Suprapubic skin (tissue), 4 donors: Measurements from ENCODE around the gene PRLR.

Source experiments
- POLR2A ChIP-seq, 2 donors: fragments of 450-650 bp; IDR thresholded peaks; one replicate each; pipeline ENCODE4 v1.6.1; 2017; ENCODE audit warnings: antibody characterized with exemption in 2 of 2, mild to moderate bottlenecking in 2 of 2, moderate library complexity in 2 of 2
- POLR2AphosphoS5 ChIP-seq, 3 donors: sonication (generic); formaldehyde crosslinking; IDR thresholded peaks; one replicate each; pipeline ENCODE4 v1.6.1; 2017; ENCODE audit warnings: antibody characterized with exemption in 3 of 3
- TF ChIP-seq, protein P1 (sequence below), 2 donors: fragments of 200-600 bp in 1 of 2; fragments of 450-650 bp in 1 of 2; sonication (generic) in 1 of 2; IDR thresholded peaks; one replicate each; pipeline ENCODE4 v1.5.1; 2016 to 2019; ENCODE audit warnings: antibody characterized with exemption in 2 of 2, mild to moderate bottlenecking in 1 of 2, moderate library complexity in 1 of 2

GRCh38 chr5:35117967-35118366 is 112.3 kb downstream of the PRLR start:
- TF ChIP-seq, protein P1, sequence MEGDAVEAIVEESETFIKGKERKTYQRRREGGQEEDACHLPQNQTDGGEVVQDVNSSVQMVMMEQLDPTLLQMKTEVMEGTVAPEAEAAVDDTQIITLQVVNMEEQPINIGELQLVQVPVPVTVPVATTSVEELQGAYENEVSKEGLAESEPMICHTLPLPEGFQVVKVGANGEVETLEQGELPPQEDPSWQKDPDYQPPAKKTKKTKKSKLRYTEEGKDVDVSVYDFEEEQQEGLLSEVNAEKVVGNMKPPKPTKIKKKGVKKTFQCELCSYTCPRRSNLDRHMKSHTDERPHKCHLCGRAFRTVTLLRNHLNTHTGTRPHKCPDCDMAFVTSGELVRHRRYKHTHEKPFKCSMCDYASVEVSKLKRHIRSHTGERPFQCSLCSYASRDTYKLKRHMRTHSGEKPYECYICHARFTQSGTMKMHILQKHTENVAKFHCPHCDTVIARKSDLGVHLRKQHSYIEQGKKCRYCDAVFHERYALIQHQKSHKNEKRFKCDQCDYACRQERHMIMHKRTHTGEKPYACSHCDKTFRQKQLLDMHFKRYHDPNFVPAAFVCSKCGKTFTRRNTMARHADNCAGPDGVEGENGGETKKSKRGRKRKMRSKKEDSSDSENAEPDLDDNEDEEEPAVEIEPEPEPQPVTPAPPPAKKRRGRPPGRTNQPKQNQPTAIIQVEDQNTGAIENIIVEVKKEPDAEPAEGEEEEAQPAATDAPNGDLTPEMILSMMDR (IDR thresholded peaks at IDR 0.05) = no peak
- TF ChIP-seq POLR2AphosphoS5 (IDR thresholded peaks at IDR 0.05) (no peak), POLR2A (IDR thresholded peaks at IDR 0.05) (no peak)
